ENCODE results near the gene HCRTR1.

DNA sequence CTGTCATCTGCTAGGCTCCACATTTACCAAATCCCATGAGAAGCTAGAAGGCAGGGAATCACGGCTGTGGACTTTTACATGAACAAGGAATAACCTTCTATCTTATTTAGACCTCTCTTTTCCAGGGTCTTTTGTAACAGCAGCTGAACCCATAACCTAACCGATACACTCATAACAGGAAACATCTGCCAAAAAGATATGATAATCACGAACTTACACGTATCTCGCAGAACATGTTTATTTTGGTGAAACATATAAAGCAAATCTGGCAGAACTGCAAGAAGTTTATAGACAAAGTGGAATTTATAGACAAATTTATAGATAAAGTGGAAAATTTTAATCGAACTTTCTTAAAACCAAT, 20.8 kb upstream of the HCRTR1 start:
- no peak for TF ChIP-seq NBN (IDR thresholded peaks at IDR 0.05)
- TF ChIP-seq, protein P1, sequence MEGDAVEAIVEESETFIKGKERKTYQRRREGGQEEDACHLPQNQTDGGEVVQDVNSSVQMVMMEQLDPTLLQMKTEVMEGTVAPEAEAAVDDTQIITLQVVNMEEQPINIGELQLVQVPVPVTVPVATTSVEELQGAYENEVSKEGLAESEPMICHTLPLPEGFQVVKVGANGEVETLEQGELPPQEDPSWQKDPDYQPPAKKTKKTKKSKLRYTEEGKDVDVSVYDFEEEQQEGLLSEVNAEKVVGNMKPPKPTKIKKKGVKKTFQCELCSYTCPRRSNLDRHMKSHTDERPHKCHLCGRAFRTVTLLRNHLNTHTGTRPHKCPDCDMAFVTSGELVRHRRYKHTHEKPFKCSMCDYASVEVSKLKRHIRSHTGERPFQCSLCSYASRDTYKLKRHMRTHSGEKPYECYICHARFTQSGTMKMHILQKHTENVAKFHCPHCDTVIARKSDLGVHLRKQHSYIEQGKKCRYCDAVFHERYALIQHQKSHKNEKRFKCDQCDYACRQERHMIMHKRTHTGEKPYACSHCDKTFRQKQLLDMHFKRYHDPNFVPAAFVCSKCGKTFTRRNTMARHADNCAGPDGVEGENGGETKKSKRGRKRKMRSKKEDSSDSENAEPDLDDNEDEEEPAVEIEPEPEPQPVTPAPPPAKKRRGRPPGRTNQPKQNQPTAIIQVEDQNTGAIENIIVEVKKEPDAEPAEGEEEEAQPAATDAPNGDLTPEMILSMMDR (IDR thresholded peaks at IDR 0.05 in 2 of 3, conservative IDR thresholded peaks at IDR 0.05 in 1 of 3; ENCODE audit: control insufficient read depth in 2 of 3, extremely low read depth in 1 of 3, insufficient read depth in 1 of 3, low read depth in 3 of 3, low read length in 3 of 3), result no peak
- TF ChIP-seq NFXL1 (IDR thresholded peaks at IDR 0.05; ENCODE audit: borderline replicate concordance), result no peak
- no peak for TF ChIP-seq POLR2A (IDR thresholded peaks at IDR 0.05; ENCODE audit: low read depth, low read length)
- TF ChIP-seq NR2C2 (IDR thresholded peaks at IDR 0.05; ENCODE audit: borderline replicate concordance, control insufficient read depth, insufficient read length, low read depth), result no peak
- no peak for TF ChIP-seq EZH2 (IDR thresholded peaks at IDR 0.05; ENCODE audit: borderline replicate concordance, control insufficient read depth, low read depth, low read length)
- no peak for TF ChIP-seq POLR2AphosphoS2 (IDR thresholded peaks at IDR 0.05; ENCODE audit: low read depth, low read length)
- TF ChIP-seq, protein P2, sequence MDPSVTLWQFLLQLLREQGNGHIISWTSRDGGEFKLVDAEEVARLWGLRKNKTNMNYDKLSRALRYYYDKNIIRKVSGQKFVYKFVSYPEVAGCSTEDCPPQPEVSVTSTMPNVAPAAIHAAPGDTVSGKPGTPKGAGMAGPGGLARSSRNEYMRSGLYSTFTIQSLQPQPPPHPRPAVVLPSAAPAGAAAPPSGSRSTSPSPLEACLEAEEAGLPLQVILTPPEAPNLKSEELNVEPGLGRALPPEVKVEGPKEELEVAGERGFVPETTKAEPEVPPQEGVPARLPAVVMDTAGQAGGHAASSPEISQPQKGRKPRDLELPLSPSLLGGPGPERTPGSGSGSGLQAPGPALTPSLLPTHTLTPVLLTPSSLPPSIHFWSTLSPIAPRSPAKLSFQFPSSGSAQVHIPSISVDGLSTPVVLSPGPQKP (IDR thresholded peaks at IDR 0.05; ENCODE audit: low read depth, low read length), result no peak
- no peak for TF ChIP-seq ZNF274 (IDR thresholded peaks at IDR 0.05; ENCODE audit: insufficient read depth, insufficient read length)
- TF ChIP-seq TCF3 (IDR thresholded peaks at IDR 0.05; ENCODE audit: borderline replicate concordance, insufficient read depth, low read depth, low read length), result no peak
- TF ChIP-seq RAD21 (IDR thresholded peaks at IDR 0.05; ENCODE audit: insufficient read depth, low read depth, low read length), result no peak
- no peak for TF ChIP-seq RBBP5 (conservative IDR thresholded peaks at IDR 0.05)
- no peak for TF ChIP-seq NRF1 (conservative IDR thresholded peaks at IDR 0.05; ENCODE audit: low read depth, low read length)
